ENCODE measurements around the gene RBBP8NL. TPM values are rescaled to one million over a fixed set of nuclear protein-coding genes. Genes with fewer than 3 reads are reported as not detected.

Gene RBBP8NL
- total and polyA plus RNA-seq, 2 of the 8 experiments (the other 6 are each of a cell fraction or from before 2014, with no cell fraction given): 0.43 to 0.48 TPM

GRCh38 chr20:62387219-62387913 lies 40.0 kb downstream of the RBBP8NL start (continued):
- TF ChIP-seq CTCF (IDR thresholded peaks at IDR 0.05; ENCODE audit: control extremely low read depth in 1 of 3, insufficient read depth in 1 of 3, low read depth in 1 of 3, low read length in 3 of 3) (no peak), SIX5 (IDR thresholded peaks at IDR 0.05; ENCODE audit: low read depth, low read length) (no peak), HDAC6 (IDR thresholded peaks at IDR 0.05; ENCODE audit: low read depth, low read length) (no peak), RBBP5 (IDR thresholded peaks at IDR 0.05; ENCODE audit: borderline replicate concordance, low read depth, low read length) (no peak), TAF1 (IDR thresholded peaks at IDR 0.05; ENCODE audit: low read depth, low read length) (no peak), NRF1 (IDR thresholded peaks at IDR 0.05; ENCODE audit: low read depth, low read length) (no peak), USF2 (IDR thresholded peaks at IDR 0.05; ENCODE audit: low read length) (no peak), KDM1A (IDR thresholded peaks at IDR 0.05; ENCODE audit: borderline replicate concordance, low read length) (no peak)

Measured in H1 (cell line).